GM12891 (cell line): ENCODE results near the gene SHISA9.

Experiments used
- POLR2A ChIP-seq: IDR thresholded peaks from 2 replicates; pipeline ENCODE4 v1.6.1; 2011; ENCODE audit warnings: low read depth, low read length, control low read depth
- POLR2AphosphoS5 ChIP-seq: IDR thresholded peaks from 2 replicates; pipeline ENCODE4 v1.6.1; 2011; ENCODE audit warnings: low read depth, low read length, control low read depth
- POU2F2 ChIP-seq: IDR thresholded peaks from 2 replicates; pipeline ENCODE4 v1.6.1; 2011; ENCODE audit warnings: low read depth, mild to moderate bottlenecking, control low read depth, low read length, moderate library complexity
- SPI1 ChIP-seq: IDR thresholded peaks from 2 replicates; pipeline ENCODE4 v1.6.1; 2011; ENCODE audit warnings: low read depth, low read length, control low read depth
- TAF1 ChIP-seq: IDR thresholded peaks from 2 replicates; pipeline ENCODE4 v1.6.1; 2011; ENCODE audit warnings: low read depth, low read length, control low read depth

DNA sequence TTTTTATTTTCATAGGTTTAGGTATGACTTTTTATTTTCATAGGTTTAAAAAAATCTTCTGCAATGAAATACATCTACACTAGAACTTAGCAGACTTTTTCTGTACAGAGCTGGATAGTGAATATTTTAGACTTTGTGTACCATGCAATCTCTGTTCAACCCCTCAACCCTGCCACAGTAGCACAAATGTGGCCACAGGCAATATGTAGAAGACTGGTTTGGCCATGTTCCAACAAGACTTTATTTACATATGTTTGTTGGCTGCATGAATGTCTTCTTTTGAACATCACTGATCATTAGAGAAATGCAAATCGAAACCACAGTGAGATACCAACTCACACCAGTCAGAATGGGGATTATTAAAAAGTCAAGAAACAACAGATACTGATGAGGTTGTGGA lies 229.2 kb downstream of the SHISA9 start:
- TF ChIP-seq POLR2A = no peak
- no peak for TF ChIP-seq POLR2AphosphoS5
- TF ChIP-seq POU2F2 = no peak
- TF ChIP-seq TAF1 = no peak
- no peak for TF ChIP-seq SPI1
